ENCODE results near the gene ATP13A3.

DNA sequence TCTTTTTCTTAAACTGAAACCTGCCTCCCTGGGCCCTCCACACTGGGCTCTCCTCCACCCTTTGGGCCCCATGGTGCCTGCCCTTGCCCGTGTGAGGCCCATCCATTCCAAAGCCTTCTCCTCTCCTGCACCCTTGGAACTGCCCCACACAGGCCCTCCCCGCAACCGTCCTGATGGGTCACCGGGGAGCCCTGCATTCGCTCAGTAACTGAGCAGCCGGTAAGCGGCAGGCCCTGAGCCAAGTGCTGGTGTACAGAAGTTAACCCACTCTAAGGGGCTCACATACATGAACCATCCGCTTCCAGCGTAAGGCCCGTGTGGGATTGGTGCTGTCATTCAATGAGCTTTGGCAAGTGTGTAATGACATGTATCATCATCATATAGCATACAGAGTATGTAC lies 111.9 kb downstream of the ATP13A3 start:
- TF ChIP-seq, protein P1, sequence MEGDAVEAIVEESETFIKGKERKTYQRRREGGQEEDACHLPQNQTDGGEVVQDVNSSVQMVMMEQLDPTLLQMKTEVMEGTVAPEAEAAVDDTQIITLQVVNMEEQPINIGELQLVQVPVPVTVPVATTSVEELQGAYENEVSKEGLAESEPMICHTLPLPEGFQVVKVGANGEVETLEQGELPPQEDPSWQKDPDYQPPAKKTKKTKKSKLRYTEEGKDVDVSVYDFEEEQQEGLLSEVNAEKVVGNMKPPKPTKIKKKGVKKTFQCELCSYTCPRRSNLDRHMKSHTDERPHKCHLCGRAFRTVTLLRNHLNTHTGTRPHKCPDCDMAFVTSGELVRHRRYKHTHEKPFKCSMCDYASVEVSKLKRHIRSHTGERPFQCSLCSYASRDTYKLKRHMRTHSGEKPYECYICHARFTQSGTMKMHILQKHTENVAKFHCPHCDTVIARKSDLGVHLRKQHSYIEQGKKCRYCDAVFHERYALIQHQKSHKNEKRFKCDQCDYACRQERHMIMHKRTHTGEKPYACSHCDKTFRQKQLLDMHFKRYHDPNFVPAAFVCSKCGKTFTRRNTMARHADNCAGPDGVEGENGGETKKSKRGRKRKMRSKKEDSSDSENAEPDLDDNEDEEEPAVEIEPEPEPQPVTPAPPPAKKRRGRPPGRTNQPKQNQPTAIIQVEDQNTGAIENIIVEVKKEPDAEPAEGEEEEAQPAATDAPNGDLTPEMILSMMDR (IDR thresholded peaks at IDR 0.05), result no peak
- TF ChIP-seq POLR2A (IDR thresholded peaks at IDR 0.05) (no peak), EP300 (IDR thresholded peaks at IDR 0.05) (no peak)
